IPS-15b (cell line): ENCODE measurements around the gene TAF5.
"Not testable (repeated sequence)": the region's sequence is repeated elsewhere in the genome, so short reads cannot be mapped to it uniquely, and the experiment has no call there.

ENCODE experiments used
- H3K27me3 ChIP-seq: one replicate; pipeline ENCODE4 v1.6.1; 2013; ENCODE audit warnings: low read length; ENCODE audit not compliant: control insufficient read depth, insufficient read depth
- H3K36me3 ChIP-seq: one replicate; pipeline ENCODE4 v1.6.1; 2013; ENCODE audit warnings: low read length; ENCODE audit not compliant: control insufficient read depth, insufficient read depth
- H3K4me1 ChIP-seq: one replicate; pipeline ENCODE4 v1.6.1; 2013; ENCODE audit warnings: mild to moderate bottlenecking, low read length; ENCODE audit not compliant: control insufficient read depth, insufficient read depth
- H3K4me3 ChIP-seq: one replicate; pipeline ENCODE4 v1.5.1; 2013; ENCODE audit warnings: low read depth, low read length
- H3K9ac ChIP-seq: one replicate; pipeline ENCODE4 v1.6.1; 2013; ENCODE audit warnings: low read depth, mild to moderate bottlenecking, low read length
- H3K9me3 ChIP-seq: one replicate; pipeline ENCODE4 v1.6.1; 2013; ENCODE audit warnings: mild to moderate bottlenecking, low read length; ENCODE audit not compliant: control insufficient read depth, insufficient read depth

The TAF5 gene

DNA sequence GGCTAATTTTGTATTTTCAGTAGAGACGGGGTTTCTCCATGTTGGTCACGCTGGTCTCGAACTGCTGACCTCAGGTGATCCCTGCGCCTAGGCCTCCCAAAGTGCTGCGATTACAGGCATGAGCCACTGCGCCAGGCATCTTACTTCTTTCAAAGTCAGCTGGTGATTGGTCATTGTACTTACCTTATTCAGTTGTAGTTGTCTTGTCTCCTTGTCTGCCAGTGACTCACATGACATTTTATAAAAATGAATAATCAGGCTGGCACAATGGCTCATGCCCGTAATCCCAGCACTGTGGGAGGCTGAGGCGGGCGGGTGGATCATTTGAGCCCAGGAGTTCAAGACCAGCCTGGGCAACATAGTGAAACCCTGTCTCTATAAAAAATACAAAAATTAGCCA is 7.0 kb upstream of the TAF5 start:
- not testable (repeated sequence) for H3K9me3 ChIP-seq, H3K9ac ChIP-seq, H3K36me3 ChIP-seq

DNA sequence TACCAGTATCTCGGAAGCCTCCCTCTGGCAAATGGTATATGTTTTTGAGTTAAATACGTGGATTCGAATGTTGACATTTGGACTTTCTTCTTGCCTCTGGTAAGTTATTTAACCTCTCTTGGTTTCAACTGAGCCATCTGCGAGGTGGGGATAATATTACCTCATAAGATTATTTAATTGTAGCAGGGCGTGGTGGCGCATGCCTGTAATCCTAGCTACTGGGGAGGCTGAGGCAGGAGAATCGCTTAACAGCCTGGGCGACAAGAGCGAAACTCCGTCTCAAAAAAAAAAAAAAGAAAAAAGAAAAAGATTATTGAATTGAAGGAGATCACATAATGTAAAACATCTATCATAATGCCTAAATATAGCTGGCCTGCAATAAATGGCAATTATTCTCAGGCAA is 396 bp upstream of the TAF5 start:
- no peaks in the 10 kb centered on the region for H3K36me3 ChIP-seq
- H3K9ac ChIP-seq: no peak overlapping the region
- H3K4me1 ChIP-seq: no peaks in the 10 kb centered on the region
- peak overlapping the region; percentile 79 for H3K4me3 ChIP-seq
- H3K27me3 ChIP-seq: no peaks in the 10 kb centered on the region
- no peaks in the 10 kb centered on the region for H3K9me3 ChIP-seq

More for the DNA sequence above, 7.0 kb upstream of the TAF5 start:
- H3K4me3 ChIP-seq, H3K27me3 ChIP-seq, H3K4me1 ChIP-seq: not testable (repeated sequence)

GRCh38 chr10:103373544-103373943 is 5.8 kb downstream of the TAF5 start:
- no peak overlapping the region for H3K9ac ChIP-seq
- H3K4me3 ChIP-seq: no peak overlapping the region
- peaks cover 4% of the 10 kb centered on the region for H3K36me3 ChIP-seq
- no peaks in the 10 kb centered on the region for H3K9me3 ChIP-seq
- no peaks in the 10 kb centered on the region for H3K27me3 ChIP-seq
- no peaks in the 10 kb centered on the region for H3K4me1 ChIP-seq

DNA sequence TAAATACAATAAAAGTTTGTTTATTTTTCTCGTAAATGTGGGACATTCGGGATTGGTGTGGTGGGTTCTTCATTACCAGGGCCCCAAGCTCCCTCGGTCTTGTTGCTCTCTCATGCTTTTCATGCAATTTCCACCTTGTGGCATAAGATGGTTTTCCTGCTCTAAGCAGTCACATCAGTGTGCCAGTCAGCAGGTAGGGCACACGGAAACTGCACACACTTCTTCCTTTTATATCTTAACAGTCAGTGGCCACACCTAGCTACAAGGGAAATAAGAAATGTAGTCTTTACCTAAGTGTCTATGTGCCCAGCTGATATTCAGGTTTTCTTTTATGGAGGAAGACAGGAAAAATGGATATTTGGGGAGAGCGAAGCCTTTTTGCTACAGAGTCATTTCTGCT is 6.5 kb downstream of the TAF5 start:
- Histone ChIP-seq H3K4me3 (no peak overlapping the region), H3K27me3 (no peaks in the 10 kb centered on the region), H3K9ac (no peak overlapping the region), H3K4me1 (no peaks in the 10 kb centered on the region), H3K36me3 (peaks cover 4% of the 10 kb centered on the region), H3K9me3 (no peaks in the 10 kb centered on the region)

DNA sequence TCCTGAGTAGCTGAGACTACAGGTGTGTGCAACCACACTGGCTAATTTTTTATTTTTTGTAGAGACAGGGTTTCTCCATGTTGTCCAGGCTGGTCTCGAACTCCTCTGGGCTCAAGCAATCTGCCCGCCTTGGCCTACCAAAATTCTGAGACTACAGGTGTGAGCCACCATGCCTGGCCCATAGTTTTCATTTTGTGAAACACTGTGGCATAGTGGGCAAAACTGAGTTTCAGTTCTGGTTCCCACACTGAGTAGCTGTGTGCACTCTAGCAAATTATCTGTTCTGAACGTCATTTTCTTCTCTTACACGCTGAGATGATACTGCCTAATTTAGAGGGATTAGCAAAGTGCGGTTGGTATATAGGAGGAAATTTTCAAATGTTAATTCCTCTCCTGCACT is 15.0 kb downstream of the TAF5 start:
- H3K36me3 ChIP-seq: no peaks in the 10 kb centered on the region
- no peaks in the 10 kb centered on the region for H3K9me3 ChIP-seq
- H3K27me3 ChIP-seq: no peaks in the 10 kb centered on the region
- H3K4me1 ChIP-seq: no peaks in the 10 kb centered on the region
- H3K9ac ChIP-seq: no peak overlapping the region
- no peak overlapping the region for H3K4me3 ChIP-seq

DNA sequence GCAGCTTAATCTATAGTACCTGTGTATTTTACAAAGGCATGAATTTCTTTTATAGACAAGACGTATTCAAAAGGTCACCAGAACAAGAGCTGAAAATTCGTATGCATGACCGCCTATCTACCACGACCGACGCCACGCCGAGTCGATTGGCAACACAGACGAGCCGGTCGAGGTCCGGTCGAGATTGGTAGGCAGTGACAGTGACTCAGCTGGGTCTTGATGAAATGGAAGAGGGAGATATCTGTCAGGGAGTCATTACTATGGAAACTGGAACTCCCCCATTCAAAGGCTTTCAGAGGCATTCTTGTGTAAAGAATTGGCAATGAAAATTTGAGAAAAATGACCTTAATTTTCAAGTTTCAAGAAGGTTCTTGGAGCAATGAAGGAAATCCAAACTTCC is 26.4 kb downstream of the TAF5 start:
- Histone ChIP-seq H3K4me3 (no peak overlapping the region), H3K9me3 (no peaks in the 10 kb centered on the region), H3K9ac (no peak overlapping the region), H3K27me3 (no peaks in the 10 kb centered on the region), H3K4me1 (peaks cover 9% of the 10 kb centered on the region), H3K36me3 (peaks cover 13% of the 10 kb centered on the region)

DNA sequence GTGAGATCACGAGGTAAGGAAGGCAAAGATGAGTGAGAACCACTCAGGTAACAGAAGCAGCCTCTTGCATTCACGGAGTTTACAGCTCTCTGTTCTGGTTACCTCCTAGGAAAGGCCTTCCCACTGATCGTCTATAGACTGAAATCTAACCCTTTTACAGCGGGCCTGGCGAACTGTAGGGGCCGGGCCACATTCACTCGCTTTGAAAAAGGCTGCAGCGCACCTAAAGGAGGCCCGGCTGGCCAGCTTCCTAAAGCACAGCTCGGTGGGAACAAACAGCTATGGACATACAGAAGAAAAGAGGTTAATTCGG is 27.9 kb downstream of the TAF5 start:
- peak overlapping the region; percentile 92 for H3K4me3 ChIP-seq
- no peaks in the 10 kb centered on the region for H3K9me3 ChIP-seq
- no peaks in the 10 kb centered on the region for H3K27me3 ChIP-seq
- H3K36me3 ChIP-seq: peaks cover 19% of the 10 kb centered on the region
- H3K4me1 ChIP-seq: peaks cover 9% of the 10 kb centered on the region
- peak overlapping the region; percentile 82 for H3K9ac ChIP-seq

DNA sequence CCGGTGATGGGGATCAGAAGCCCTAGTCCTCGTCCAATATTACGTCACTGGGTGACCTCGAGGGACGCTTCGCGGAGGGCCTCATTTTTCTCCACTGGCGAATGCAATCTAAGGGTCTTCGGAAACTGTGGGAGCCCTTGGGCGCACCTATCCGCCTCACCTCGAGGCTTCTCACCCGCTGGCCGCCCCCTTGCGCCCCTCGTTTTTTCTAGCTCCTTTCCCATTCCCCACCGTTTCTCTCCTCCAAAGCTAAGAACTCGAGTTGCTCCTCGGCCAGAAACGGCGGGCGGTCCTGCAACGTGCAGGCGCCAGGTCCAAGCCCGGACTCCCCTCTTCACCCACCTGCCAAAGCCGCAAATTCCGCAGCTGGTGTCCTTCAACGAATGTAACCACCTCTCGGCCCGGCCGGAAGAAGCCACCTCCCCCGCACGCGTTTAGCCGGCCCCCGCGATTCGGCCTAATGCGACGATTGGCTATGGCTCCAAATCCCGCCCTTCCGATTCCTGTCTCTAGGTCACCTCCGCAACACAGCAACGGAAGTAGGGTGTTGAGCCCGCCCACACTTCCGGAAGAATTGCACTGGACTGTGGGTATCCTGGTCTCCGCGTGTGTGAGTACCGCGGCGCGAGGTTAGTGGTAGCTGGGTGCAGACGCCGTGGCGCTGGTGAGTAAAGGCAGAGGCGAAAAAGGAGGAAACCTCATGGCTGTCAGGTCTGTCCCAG is 28.5 kb downstream of the TAF5 start, which contains the start of the genes ATP5MK and PDCD11:
Gene ATP5MK, minus strand, starts transcription at position 409 of the 722 bp plus-strand sequence. CDS start 4,018 bp downstream, outside the sequence.
Gene PDCD11, plus strand, starts transcription at position 560 of the 722 bp plus-strand sequence. CDS start 1,801 bp downstream, outside the sequence.
- Histone ChIP-seq H3K9ac (peak within 1 kb of the TSS; percentile 82), H3K36me3 (peaks cover 20% of the 10 kb centered on the region), H3K9me3 (no peaks in the 10 kb centered on the region), H3K27me3 (no peaks in the 10 kb centered on the region), H3K4me3 (peak within 1 kb of the TSS; percentile 92), H3K4me1 (peaks cover 9% of the 10 kb centered on the region)

GRCh38 chr10:103396789-103397087 is 29.0 kb downstream of the TAF5 start:
- Histone ChIP-seq H3K4me1 (peaks cover 9% of the 10 kb centered on the region), H3K36me3 (peaks cover 20% of the 10 kb centered on the region), H3K27me3 (no peaks in the 10 kb centered on the region), H3K9me3 (no peaks in the 10 kb centered on the region), H3K4me3 (peak overlapping the region; percentile 92), H3K9ac (peak overlapping the region; percentile 82)

GRCh38 chr10:103397191-103397825 is 29.5 kb downstream of the TAF5 start:
- Histone ChIP-seq H3K4me1 (peaks cover 9% of the 10 kb centered on the region), H3K9ac (peak overlapping the region; percentile 32), H3K9me3 (no peaks in the 10 kb centered on the region), H3K36me3 (peaks cover 22% of the 10 kb centered on the region), H3K4me3 (peak overlapping the region; percentile 92), H3K27me3 (no peaks in the 10 kb centered on the region)

- no peak overlapping the region for H3K9ac ChIP-seq
- peaks cover 65% of the 10 kb centered on the region for H3K36me3 ChIP-seq
- H3K4me3 ChIP-seq: no peak overlapping the region
- H3K9me3 ChIP-seq: no peaks in the 10 kb centered on the region
- no peaks in the 10 kb centered on the region for H3K27me3 ChIP-seq
- no peaks in the 10 kb centered on the region for H3K4me1 ChIP-seq
These were observed 45.8 kb downstream of the TAF5 start for GRCh38 chr10:103413564-103413963.

GRCh38 chr10:103415581-103415980 is 47.8 kb downstream of the TAF5 start:
- peaks cover 75% of the 10 kb centered on the region for H3K36me3 ChIP-seq
- H3K27me3 ChIP-seq: no peaks in the 10 kb centered on the region
- H3K4me1 ChIP-seq: no peaks in the 10 kb centered on the region
- H3K4me3 ChIP-seq: no peak overlapping the region
- no peaks in the 10 kb centered on the region for H3K9me3 ChIP-seq
- no peak overlapping the region for H3K9ac ChIP-seq
